ENCODE measurements around the gene ZNF598. TPM values are rescaled to one million over a fixed set of nuclear protein-coding genes. Genes with fewer than 3 reads are reported as not detected.

Gene ZNF598
- polyA plus RNA-seq, 1 donor from 2014 or later: 22.1 TPM

DNA sequence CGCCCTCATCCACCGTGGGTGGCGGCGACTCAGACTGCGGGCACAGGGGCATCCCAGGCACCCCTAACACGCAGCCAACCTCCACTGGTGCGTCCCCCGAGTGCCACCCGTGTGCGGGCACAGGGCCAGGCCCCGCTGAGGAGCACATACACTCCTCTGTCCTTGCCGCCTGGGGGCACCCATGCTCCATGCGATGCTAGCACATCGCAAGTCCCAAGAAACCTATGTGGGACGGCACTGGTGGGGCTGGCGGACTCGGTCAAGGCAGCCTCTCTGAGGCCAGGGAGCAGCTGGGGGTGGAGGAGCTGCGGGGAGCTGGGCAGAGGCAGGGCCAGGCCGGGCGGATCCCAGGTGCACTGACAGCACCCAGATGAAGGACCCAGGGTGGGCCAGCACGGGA lies 4.0 kb downstream of the ZNF598 start:
- no peaks in the 10 kb centered on the region for H3K27me3 ChIP-seq (ENCODE audit: insufficient read depth, low read depth, low read length)
- no peak overlapping the region for H2AFZ ChIP-seq (ENCODE audit: low read depth, low read length)
- no peaks in the 10 kb centered on the region for H3K9me3 ChIP-seq (ENCODE audit: low read length)
- H3K9me2 ChIP-seq (ENCODE audit: insufficient read depth, low read length): no peaks in the 10 kb centered on the region
- no peak overlapping the region for H3K4me2 ChIP-seq (ENCODE audit: low read length)
- no peaks in the 10 kb centered on the region for H3K36me3 ChIP-seq (ENCODE audit: insufficient read depth, low read length)
- peaks cover 46% of the 10 kb centered on the region for H3K79me2 ChIP-seq (replicated peaks; ENCODE audit: insufficient read depth, low read length)
- H3K27ac ChIP-seq (ENCODE audit: low read length): no peak overlapping the region
- no peak for TF ChIP-seq EP300 (conservative IDR thresholded peaks at IDR 0.05; ENCODE audit: poor library complexity, severe bottlenecking)
- TF ChIP-seq POLR2AphosphoS5 (IDR thresholded peaks at IDR 0.05): no peak
- H4K20me1 ChIP-seq (ENCODE audit: insufficient read depth): peaks cover 5% of the 10 kb centered on the region
- no peaks in the 10 kb centered on the region for H3F3A ChIP-seq (ENCODE audit: insufficient read depth, low read length, poor library complexity, severe bottlenecking)
- no peak overlapping the region for H3K9ac ChIP-seq (ENCODE audit: low read length)
- no peak overlapping the region for H3K4me3 ChIP-seq (ENCODE audit: low read length)

DNA sequence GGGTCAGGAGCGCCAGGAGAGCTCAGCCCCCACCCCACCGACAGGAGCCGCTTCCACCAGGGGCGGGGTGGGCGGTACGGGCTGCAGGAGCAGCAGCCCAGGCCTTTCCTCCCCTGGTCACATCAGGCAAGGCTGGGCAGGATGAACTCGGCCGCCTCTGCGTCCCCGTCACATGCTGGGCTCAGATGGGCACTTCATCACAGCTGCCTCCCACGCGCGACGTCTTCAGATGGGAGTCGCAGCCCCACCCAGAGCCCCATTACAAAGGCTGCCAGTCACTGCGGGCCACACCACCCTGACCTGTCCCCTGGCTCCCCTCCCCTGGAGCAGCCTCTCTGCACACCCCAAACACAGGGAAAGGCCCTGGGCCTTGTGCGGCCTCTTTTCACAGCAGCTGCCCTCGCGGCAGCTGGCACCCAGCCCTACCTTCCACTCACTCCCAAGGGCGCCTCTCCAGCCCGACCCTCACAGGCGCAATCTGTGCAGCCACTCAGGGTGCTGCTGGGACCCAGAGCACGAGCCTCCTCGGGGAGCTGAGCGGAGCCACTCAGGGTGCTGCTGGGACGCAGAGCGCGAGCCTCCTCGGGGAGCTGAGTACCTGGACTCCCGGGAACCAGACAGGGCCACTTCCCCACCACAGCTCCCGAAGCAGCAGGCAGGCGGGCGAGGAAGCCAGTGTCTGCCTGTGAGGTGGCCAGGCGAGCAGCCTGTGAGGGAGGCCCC lies 4.7 kb downstream of the ZNF598 start:
- Histone ChIP-seq H2AFZ (ENCODE audit: low read depth, low read length) (no peak overlapping the region), H3K79me2 (replicated peaks; ENCODE audit: insufficient read depth, low read length) (peaks cover 39% of the 10 kb centered on the region), H3K4me3 (ENCODE audit: low read length) (no peak overlapping the region), H3K27ac (ENCODE audit: low read length) (no peak overlapping the region), H4K20me1 (ENCODE audit: insufficient read depth) (peaks cover 5% of the 10 kb centered on the region), H3K9me3 (ENCODE audit: low read length) (no peaks in the 10 kb centered on the region), H3F3A (ENCODE audit: insufficient read depth, low read length, poor library complexity, severe bottlenecking) (no peaks in the 10 kb centered on the region), H3K9ac (ENCODE audit: low read length) (no peak overlapping the region), H3K27me3 (ENCODE audit: insufficient read depth, low read depth, low read length) (no peaks in the 10 kb centered on the region), H3K36me3 (ENCODE audit: insufficient read depth, low read length) (no peaks in the 10 kb centered on the region), H3K9me2 (ENCODE audit: insufficient read depth, low read length) (no peaks in the 10 kb centered on the region), H3K4me2 (ENCODE audit: low read length) (no peak overlapping the region)
- TF ChIP-seq, protein P1, sequence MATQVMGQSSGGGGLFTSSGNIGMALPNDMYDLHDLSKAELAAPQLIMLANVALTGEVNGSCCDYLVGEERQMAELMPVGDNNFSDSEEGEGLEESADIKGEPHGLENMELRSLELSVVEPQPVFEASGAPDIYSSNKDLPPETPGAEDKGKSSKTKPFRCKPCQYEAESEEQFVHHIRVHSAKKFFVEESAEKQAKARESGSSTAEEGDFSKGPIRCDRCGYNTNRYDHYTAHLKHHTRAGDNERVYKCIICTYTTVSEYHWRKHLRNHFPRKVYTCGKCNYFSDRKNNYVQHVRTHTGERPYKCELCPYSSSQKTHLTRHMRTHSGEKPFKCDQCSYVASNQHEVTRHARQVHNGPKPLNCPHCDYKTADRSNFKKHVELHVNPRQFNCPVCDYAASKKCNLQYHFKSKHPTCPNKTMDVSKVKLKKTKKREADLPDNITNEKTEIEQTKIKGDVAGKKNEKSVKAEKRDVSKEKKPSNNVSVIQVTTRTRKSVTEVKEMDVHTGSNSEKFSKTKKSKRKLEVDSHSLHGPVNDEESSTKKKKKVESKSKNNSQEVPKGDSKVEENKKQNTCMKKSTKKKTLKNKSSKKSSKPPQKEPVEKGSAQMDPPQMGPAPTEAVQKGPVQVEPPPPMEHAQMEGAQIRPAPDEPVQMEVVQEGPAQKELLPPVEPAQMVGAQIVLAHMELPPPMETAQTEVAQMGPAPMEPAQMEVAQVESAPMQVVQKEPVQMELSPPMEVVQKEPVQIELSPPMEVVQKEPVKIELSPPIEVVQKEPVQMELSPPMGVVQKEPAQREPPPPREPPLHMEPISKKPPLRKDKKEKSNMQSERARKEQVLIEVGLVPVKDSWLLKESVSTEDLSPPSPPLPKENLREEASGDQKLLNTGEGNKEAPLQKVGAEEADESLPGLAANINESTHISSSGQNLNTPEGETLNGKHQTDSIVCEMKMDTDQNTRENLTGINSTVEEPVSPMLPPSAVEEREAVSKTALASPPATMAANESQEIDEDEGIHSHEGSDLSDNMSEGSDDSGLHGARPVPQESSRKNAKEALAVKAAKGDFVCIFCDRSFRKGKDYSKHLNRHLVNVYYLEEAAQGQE (IDR thresholded peaks at IDR 0.05; ENCODE audit: borderline replicate concordance): no peak
- no peak for TF ChIP-seq MXI1 (conservative IDR thresholded peaks at IDR 0.05; ENCODE audit: poor library complexity, severe bottlenecking)
- no peak for TF ChIP-seq EP300 (conservative IDR thresholded peaks at IDR 0.05; ENCODE audit: poor library complexity, severe bottlenecking)
- TF ChIP-seq SMC3 (conservative IDR thresholded peaks at IDR 0.05; ENCODE audit: poor library complexity): no peak
- no peak for TF ChIP-seq TAF1 (IDR thresholded peaks at IDR 0.05; ENCODE audit: low read depth)
- no peak for TF ChIP-seq EZH2 (IDR thresholded peaks at IDR 0.05; ENCODE audit: borderline replicate concordance, insufficient read depth, low read length, poor library complexity, severe bottlenecking)
- TF ChIP-seq RAD21 (conservative IDR thresholded peaks at IDR 0.05): no peak

DNA sequence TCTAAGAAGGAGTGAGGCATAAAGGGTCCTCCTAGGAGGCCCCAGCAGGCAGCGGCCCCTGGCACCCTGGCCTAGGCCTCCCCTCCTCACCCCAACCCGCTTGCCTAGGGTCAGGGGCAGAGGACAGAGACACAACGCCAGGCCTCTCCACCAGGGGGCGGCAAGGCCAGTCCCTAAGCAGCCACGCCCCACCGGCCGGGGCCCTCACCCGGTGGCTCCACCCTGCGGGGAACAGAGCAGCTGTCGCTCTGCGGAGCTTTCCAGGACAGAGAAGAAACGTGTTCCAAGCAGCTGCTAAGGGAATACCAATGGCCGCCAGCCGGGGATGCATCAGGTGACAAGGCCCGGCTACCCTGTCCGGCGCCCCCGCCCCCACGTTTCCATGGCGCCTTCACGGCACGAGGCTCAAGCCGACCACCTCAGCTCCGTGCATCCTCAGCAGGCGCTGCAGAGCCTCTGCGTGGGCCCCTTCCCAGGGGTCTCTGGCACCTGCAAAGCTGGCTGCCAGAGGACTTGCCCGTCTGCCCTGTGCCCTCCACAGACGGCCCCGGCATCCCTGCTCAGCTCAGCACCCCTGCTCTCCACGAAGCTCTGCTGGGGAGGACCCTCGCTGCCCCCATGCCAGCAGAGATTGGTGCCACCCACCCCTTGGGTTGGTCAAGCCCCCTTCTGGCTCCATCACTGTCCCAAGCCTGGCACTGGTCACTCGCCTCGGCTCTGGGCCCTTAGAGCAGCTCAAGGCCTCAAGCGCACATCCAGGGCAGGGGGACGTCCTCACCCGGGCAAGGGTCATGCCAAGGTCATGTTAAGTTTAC lies 5.6 kb downstream of the ZNF598 start:
- Histone ChIP-seq H3K9me3 (ENCODE audit: low read length) (no peaks in the 10 kb centered on the region), H2AFZ (ENCODE audit: low read depth, low read length) (no peak overlapping the region), H3K79me2 (replicated peaks; ENCODE audit: insufficient read depth, low read length) (peaks cover 37% of the 10 kb centered on the region), H3F3A (ENCODE audit: insufficient read depth, low read length, poor library complexity, severe bottlenecking) (no peaks in the 10 kb centered on the region), H3K9ac (ENCODE audit: low read length) (peak overlapping the region; percentile 49), H4K20me1 (ENCODE audit: insufficient read depth) (peaks cover 5% of the 10 kb centered on the region), H3K36me3 (ENCODE audit: insufficient read depth, low read length) (no peaks in the 10 kb centered on the region), H3K4me2 (ENCODE audit: low read length) (no peak overlapping the region), H3K4me3 (ENCODE audit: low read length) (peak overlapping the region; percentile 50), H3K27me3 (ENCODE audit: insufficient read depth, low read depth, low read length) (no peaks in the 10 kb centered on the region), H3K9me2 (ENCODE audit: insufficient read depth, low read length) (no peaks in the 10 kb centered on the region), H3K27ac (ENCODE audit: low read length) (peak overlapping the region; percentile 28)
- TF ChIP-seq EP300 (conservative IDR thresholded peaks at IDR 0.05; ENCODE audit: poor library complexity, severe bottlenecking) (no peak), SMC3 (conservative IDR thresholded peaks at IDR 0.05; ENCODE audit: poor library complexity) (peak; percentile 72), TAF1 (IDR thresholded peaks at IDR 0.05; ENCODE audit: low read depth) (no peak), RAD21 (conservative IDR thresholded peaks at IDR 0.05) (peak; percentile 53), MXI1 (conservative IDR thresholded peaks at IDR 0.05; ENCODE audit: poor library complexity, severe bottlenecking) (peak; percentile 49), POLR2AphosphoS5 (IDR thresholded peaks at IDR 0.05) (no peak)
- TF ChIP-seq, protein P2, sequence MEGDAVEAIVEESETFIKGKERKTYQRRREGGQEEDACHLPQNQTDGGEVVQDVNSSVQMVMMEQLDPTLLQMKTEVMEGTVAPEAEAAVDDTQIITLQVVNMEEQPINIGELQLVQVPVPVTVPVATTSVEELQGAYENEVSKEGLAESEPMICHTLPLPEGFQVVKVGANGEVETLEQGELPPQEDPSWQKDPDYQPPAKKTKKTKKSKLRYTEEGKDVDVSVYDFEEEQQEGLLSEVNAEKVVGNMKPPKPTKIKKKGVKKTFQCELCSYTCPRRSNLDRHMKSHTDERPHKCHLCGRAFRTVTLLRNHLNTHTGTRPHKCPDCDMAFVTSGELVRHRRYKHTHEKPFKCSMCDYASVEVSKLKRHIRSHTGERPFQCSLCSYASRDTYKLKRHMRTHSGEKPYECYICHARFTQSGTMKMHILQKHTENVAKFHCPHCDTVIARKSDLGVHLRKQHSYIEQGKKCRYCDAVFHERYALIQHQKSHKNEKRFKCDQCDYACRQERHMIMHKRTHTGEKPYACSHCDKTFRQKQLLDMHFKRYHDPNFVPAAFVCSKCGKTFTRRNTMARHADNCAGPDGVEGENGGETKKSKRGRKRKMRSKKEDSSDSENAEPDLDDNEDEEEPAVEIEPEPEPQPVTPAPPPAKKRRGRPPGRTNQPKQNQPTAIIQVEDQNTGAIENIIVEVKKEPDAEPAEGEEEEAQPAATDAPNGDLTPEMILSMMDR (IDR thresholded peaks at IDR 0.05; ENCODE audit: poor library complexity, severe bottlenecking): peak; percentile 83
- TF ChIP-seq, protein P1 (IDR thresholded peaks at IDR 0.05; ENCODE audit: borderline replicate concordance): no peak
